AG04449 (cell line): ENCODE results near the gene KAZALD1.

ENCODE experiments used
- CTCF ChIA-PET: fragments of 350-600 bp; formaldehyde crosslinking; extraction: SDS; loops from one replicate; lab custom pipeline; 2021; ENCODE audit warnings: antibody characterized with exemption; lab: Yijun Ruan, JAX
- POLR2A ChIA-PET: fragments of 400-600, 350-600 bp; formaldehyde crosslinking; extraction: SDS; loops from one replicate; lab custom pipeline; 2020; ENCODE audit warnings: antibody characterized with exemption, inconsistent platforms; lab: Yijun Ruan, JAX
- DNase-seq: peaks from one replicate; pipeline ENCODE4 v3.0.0-alpha.2; 2010; ENCODE audit warnings: low read depth, low spot score
- H3K4me3 ChIP-seq: 2 replicates; pipeline ENCODE4 v1.5.1; 2011; ENCODE audit warnings: low read depth, mild to moderate bottlenecking, control low read depth, low read length
- TF ChIP-seq, protein P1 (sequence below): IDR thresholded peaks from one replicate; pipeline ENCODE4 v1.5.1; 2011; ENCODE audit warnings: mild to moderate bottlenecking, moderate library complexity, low read length, control low read depth, inconsistent platforms; ENCODE audit not compliant: insufficient read depth; ENCODE audit errors: missing control alignments

KAZALD1 gene

DNA sequence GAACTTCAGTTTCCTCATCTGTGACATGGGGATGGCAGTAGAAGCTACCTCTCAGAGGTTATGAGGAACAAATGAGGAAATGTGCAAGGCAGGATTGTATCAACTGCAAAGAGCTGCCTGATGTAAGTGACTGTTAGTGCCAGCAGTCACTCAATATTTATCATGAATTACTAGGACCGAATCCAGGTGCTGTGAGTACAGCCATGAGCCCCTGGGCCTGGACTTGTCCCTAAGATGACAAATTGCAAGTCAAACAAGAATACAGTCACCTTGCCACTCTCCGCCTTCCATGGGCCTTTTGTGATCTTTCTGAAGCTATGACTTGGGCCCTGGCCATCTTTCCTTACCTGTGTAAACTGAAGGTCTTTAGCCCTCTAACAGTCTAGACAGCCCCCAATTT, 41.6 kb downstream of the KAZALD1 start:
- POLR2A ChIA-PET, result interaction anchor here (0.6 kb wide), 1 partner anchor 55 kb away, joined by 3 read pairs; no protein-coding TSS in a partner anchor
- DNase-seq, result no peak
- CTCF ChIA-PET, result interaction anchor here (0.7 to 22.4 kb wide), 3 partner anchors 9 to 37 kb away, joined by 3 to 556 read pairs (median 7); no protein-coding TSS in a partner anchor
- H3K4me3 ChIP-seq, result no peak overlapping the region
- TF ChIP-seq, protein P1, sequence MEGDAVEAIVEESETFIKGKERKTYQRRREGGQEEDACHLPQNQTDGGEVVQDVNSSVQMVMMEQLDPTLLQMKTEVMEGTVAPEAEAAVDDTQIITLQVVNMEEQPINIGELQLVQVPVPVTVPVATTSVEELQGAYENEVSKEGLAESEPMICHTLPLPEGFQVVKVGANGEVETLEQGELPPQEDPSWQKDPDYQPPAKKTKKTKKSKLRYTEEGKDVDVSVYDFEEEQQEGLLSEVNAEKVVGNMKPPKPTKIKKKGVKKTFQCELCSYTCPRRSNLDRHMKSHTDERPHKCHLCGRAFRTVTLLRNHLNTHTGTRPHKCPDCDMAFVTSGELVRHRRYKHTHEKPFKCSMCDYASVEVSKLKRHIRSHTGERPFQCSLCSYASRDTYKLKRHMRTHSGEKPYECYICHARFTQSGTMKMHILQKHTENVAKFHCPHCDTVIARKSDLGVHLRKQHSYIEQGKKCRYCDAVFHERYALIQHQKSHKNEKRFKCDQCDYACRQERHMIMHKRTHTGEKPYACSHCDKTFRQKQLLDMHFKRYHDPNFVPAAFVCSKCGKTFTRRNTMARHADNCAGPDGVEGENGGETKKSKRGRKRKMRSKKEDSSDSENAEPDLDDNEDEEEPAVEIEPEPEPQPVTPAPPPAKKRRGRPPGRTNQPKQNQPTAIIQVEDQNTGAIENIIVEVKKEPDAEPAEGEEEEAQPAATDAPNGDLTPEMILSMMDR, result no peak

DNA sequence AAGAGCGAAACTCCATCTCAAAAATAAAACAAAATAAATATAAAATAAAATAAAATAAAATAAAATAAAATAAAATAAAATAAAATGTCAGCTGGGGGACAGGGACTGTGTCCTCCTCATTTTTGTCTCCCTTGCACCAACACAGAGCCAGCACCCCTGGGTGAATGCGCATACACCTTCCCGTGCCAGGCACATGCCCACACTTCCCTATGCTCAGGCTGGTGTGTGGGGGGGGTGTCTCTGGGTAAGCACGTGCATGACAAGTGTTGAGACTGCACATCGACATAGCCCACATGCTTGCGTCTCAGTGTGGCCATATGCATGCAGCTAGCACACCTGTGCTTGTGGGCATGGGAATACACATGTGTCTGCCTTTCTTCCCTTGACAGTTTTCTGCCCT, 44.6 kb downstream of the KAZALD1 start:
- CTCF ChIA-PET, result interaction anchor here (1.2 to 7.9 kb wide), 4 partner anchors 10 to 36 kb away, joined by 3 to 88 read pairs (median 5); no protein-coding TSS in a partner anchor
- TF ChIP-seq, protein P1, result no peak
- POLR2A ChIA-PET, result no interaction called here
- H3K4me3 ChIP-seq, result no peak overlapping the region
- DNase-seq, result no peak

DNA sequence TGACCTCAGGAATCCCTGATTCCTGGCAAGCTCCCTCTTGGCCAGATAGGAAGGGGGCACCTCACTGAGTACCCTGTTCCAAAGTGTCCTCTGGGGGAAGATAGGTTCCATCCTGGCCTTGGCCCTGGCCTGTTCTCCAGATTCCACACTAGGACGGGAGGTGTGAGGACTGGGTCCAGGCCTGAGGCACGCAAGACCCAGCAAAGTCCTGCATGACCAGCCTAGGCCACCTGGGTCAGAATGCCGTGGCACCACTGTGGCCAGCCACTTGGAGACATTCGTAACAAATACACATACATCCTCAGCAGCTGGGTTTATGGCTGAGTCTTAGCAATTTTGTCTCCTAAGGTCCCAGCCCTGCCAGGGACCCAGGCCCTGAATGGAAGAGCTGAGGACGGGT, 46.0 kb downstream of the KAZALD1 start:
- ChIA-PET POLR2A (no interaction called here), CTCF (interaction anchor here (1.0 to 7.9 kb wide), 7 partner anchors 11 to 67 kb away, joined by 3 to 88 read pairs (median 3); no protein-coding TSS in a partner anchor)
- TF ChIP-seq, protein P1, result no peak

DNA sequence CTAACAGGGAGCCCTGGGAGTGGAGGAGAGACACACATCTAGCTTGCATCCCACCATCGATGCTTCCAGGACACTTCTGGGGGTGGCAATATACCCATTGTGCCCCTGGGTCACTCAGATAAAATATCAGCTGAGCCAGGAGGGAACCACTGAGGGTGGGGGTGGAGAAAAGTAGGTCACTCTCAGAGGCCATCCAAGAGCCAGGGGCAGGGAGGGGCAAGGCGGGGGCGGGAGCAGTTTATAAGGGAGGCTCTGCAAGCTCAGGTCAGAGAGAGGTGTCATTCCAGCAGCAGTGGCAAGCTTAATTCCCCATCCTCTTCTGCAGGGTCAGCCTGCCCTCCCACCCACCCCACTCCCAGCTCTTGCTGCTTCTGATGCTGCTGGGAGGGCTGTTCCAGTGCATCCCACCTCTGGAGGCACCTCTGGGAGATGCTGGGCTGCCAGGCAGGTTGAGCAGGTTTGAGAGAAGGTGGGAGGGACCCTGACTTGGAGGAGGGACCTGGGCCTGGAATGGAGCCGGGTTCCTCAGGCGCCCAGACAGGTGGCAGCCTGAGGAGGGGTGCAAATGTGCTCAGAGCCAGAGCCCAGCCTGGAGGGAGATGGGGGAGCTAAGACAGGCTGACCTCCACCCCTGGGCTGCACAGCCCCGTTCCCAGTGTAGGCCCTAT, 49.2 kb downstream of the KAZALD1 start:
- TF ChIP-seq, protein P1, result no peak
- CTCF ChIA-PET, result interaction anchor here (1.1 to 7.9 kb wide), 3 partner anchors 9 to 70 kb away, joined by 3 to 88 read pairs (median 6); no protein-coding TSS in a partner anchor
- DNase-seq, result no peak
- no peak overlapping the region for H3K4me3 ChIP-seq
- POLR2A ChIA-PET, result no interaction called here

More for the DNA sequence above, 46.0 kb downstream of the KAZALD1 start:
- no peak for DNase-seq
- no peak overlapping the region for H3K4me3 ChIP-seq

DNA sequence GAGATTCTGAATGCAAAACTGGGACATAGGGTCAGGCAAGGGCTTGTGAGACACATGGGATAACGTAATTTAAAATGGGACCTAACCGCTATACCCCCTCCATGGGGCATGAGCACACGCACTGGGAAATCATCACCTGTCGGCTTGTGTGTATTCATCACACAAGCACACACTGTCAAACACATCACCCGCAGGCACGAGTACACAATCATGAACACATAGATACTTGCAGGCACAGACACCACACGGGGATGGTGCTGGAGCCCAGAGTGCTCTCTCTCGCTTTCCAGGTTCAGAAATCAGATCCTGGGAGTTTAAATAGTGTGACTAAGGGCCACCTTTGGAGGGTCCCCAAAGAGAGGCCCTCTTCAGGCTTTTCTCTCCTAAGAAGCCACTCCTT, 49.8 kb downstream of the KAZALD1 start:
- ChIA-PET POLR2A (no interaction called here), CTCF (interaction anchor here (1.2 to 7.9 kb wide), 2 partner anchors 9 to 15 kb away, joined by 6 to 88 read pairs; no protein-coding TSS in a partner anchor)
- no peak for DNase-seq
- no peak overlapping the region for H3K4me3 ChIP-seq
- TF ChIP-seq, protein P1, result no peak

DNA sequence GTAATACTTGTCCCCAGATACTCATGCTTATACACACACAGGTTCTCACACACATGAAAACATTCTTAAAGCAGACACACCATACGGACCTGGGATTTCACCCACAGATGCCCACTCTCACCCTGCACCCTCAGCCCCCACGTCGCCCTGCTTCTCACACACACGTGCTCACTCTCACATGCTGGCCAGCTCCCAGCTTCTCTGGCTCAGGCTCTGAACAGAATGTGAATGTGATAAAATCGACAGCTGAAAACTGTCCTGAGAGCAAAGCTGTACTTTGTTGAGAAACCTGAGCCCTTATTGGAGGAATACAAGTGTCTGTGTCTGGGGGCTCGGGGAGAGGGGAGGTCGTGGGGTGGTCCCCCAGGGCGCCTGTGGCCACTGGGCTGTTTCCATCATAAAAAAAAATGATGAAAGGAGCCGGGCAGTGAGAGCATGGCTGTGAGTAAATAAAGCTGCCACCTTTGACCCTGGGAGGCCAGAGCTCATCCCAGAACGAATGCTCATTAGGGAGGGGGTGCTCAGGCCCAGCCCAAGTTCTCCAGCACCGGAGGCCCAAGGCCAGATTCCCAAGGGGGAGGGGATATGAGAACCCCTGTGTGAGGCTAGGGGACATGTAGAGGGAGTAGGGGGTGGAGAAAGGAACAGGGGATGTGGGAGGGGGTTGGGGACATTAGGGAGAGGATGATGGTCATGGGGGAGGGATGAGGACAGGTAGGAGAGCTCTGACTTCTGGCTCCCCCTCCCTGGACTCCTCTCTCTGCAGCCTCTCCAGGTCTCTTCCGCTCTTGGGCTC, 51.2 kb downstream of the KAZALD1 start:
- no peak for DNase-seq
- CTCF ChIA-PET, result interaction anchor here (1.0 to 2.2 kb wide), 5 partner anchors 9 to 48 kb away, joined by 3 to 13 read pairs (median 3); no protein-coding TSS in a partner anchor
- POLR2A ChIA-PET, result no interaction called here
- TF ChIP-seq, protein P1, result no peak
- H3K4me3 ChIP-seq, result no peak overlapping the region
